GM12878 (cell line): Measurements from ENCODE around the gene CCNY. TPM values are rescaled to one million over a fixed set of nuclear protein-coding genes. Genes with fewer than 3 reads are reported as not detected.

Experiments used
- ATAC-seq: fragments of 200-7000 bp; cut with Tn5 transposase; 3 replicates; pipeline ENCODE4 v1.9.1; 2020; ENCODE audit warnings: mild to moderate bottlenecking, moderate library complexity
- BruUV-seq: library from RNA; stranded (reverse); fragments of 400-500 nt; replicated peaks from 2 replicates; lab custom pipeline; 2021; lab: Mats Ljungman, UMichigan
- CTCF ChIA-PET: fragments of 300-600 bp; sonication (Branson Sonifier 250); formaldehyde crosslinking; extraction: SDS; loops from one replicate; lab custom pipeline; 2021; ENCODE audit warnings: inconsistent platforms; lab: Yijun Ruan, JAX
- POLR2A ChIA-PET: fragments of 350-600 bp; formaldehyde crosslinking; extraction: SDS; loops from one replicate; lab custom pipeline; 2021; ENCODE audit warnings: inconsistent platforms; lab: Charles Lee
- RAD21 ChIA-PET: fragments of 300-600 bp; sonication (Branson Sonifier 250); formaldehyde crosslinking; loops from one replicate; lab custom pipeline; 2023; ENCODE audit warnings: antibody characterized with exemption; ENCODE audit not compliant: unreplicated experiment; lab: Charles Lee
- SMC1A ChIA-PET: fragments of 300-600 bp; sonication (Branson Sonifier 250); formaldehyde crosslinking; loops from one replicate; lab custom pipeline; 2023; ENCODE audit not compliant: unreplicated experiment, uncharacterized antibody; lab: Charles Lee
- DNase-seq: peaks from one replicate; pipeline ENCODE4 v3.0.0-alpha.2; 2011; ENCODE audit warnings: low read depth, low spot score
- FAIRE-seq: peaks from 3 replicates; lab custom pipeline; 2011; peaks lifted over from hg19 to GRCh38; lab: Jason Lieb, UNC
- H2AFZ ChIP-seq: 2 replicates; pipeline ENCODE4 v1.6.0; 2011; ENCODE audit warnings: low read depth, low read length, control low read depth; ENCODE audit not compliant: control insufficient read depth
- H3K27ac ChIP-seq: 2 replicates; pipeline ENCODE4 v1.5.1; 2011; ENCODE audit warnings: control low read depth; ENCODE audit not compliant: control insufficient read depth, insufficient read depth
- H3K27me3 ChIP-seq, 2 experiments: replicated peaks in 1 of 2; 2 replicates each; pipeline versions ENCODE4 v1.6.0 to v1.6.1; 2011; ENCODE audit warnings: low read length in 1 of 2; ENCODE audit not compliant: control insufficient read depth in 2 of 2, insufficient read depth in 2 of 2
- H3K36me3 ChIP-seq, 2 experiments: 2 replicates each; pipeline ENCODE4 v1.5.1; 2011; ENCODE audit warnings: low read length in 1 of 2; ENCODE audit not compliant: control insufficient read depth in 2 of 2, insufficient read depth in 2 of 2
- H3K4me1 ChIP-seq: 2 replicates; pipeline ENCODE4 v1.6.1; 2011; ENCODE audit warnings: mild to moderate bottlenecking, low read length, moderate library complexity, mixed read lengths; ENCODE audit not compliant: control insufficient read depth, insufficient read depth
- H3K4me2 ChIP-seq: 2 replicates; pipeline ENCODE4 v1.6.0; 2011; ENCODE audit warnings: control low read depth; ENCODE audit not compliant: control insufficient read depth, insufficient read depth
- H3K4me3 ChIP-seq: fragments of 200-600 bp; sonication (generic); 2 replicates; pipeline ENCODE4 v1.5.1; 2016
- H3K79me2 ChIP-seq: 2 replicates; pipeline ENCODE4 v1.6.0; 2011; ENCODE audit warnings: low read length; ENCODE audit not compliant: control insufficient read depth, insufficient read depth
- H3K9ac ChIP-seq: 2 replicates; pipeline ENCODE4 v1.8.0; 2011; ENCODE audit warnings: low read length, control low read depth, mixed read lengths; ENCODE audit not compliant: control insufficient read depth, insufficient read depth
- H3K9me3 ChIP-seq: replicated peaks from 3 replicates; pipeline ENCODE4 v1.5.1; 2011; ENCODE audit warnings: mild to moderate bottlenecking, low read length; ENCODE audit not compliant: control insufficient read depth, insufficient read depth
- H4K20me1 ChIP-seq: 2 replicates; pipeline ENCODE4 v1.6.0; 2011; ENCODE audit not compliant: control insufficient read depth, insufficient read depth
- HCFC1 ChIP-seq: fragments of 150-350 bp; IDR thresholded peaks from 2 replicates; pipeline ENCODE4 v1.6.1; 2014; ENCODE audit warnings: low read length
- NR2C1 ChIP-seq: fragments of 450-650 bp; IDR thresholded peaks from 2 replicates; pipeline ENCODE4 v1.6.1; 2017; ENCODE audit warnings: antibody characterized with exemption, mild to moderate bottlenecking, moderate library complexity
- NR2C2 ChIP-seq: IDR thresholded peaks from 2 replicates; pipeline ENCODE4 v1.6.1; 2011; ENCODE audit warnings: borderline replicate concordance, low read depth; ENCODE audit not compliant: control insufficient read depth, insufficient read length
- RELA ChIP-seq: fragments of 450-650 bp; IDR thresholded peaks from 2 replicates; pipeline ENCODE4 v1.8.0; 2014; ENCODE audit warnings: borderline replicate concordance; ENCODE audit not compliant: partially characterized antibody
- SMAD1 ChIP-seq: fragments of 450-650 bp; IDR thresholded peaks from 2 replicates; pipeline ENCODE4 v1.6.1; 2018; ENCODE audit warnings: mild to moderate bottlenecking, low read depth; ENCODE audit not compliant: partially characterized antibody
- TAF1 ChIP-seq: IDR thresholded peaks from 2 replicates; pipeline ENCODE4 v1.6.1; 2011; ENCODE audit warnings: mild to moderate bottlenecking, low read depth, low read length, borderline replicate concordance
- TARDBP ChIP-seq: IDR thresholded peaks from 2 replicates; pipeline ENCODE4 v1.6.1; 2016; ENCODE audit warnings: borderline replicate concordance
- ZZZ3 ChIP-seq: IDR thresholded peaks from 2 replicates; pipeline ENCODE4 v1.6.1; 2011; ENCODE audit warnings: low read depth; ENCODE audit not compliant: control insufficient read depth, insufficient read length
- WGBS: methylation state at CpG from one replicate; pipeline ENCODE4 v1.1.6; 2016; ENCODE audit warnings: low lambda C conversion rate; ENCODE audit not compliant: insufficient replicate concordance, insufficient coverage; ENCODE audit errors: missing lambda C conversion rate; 5-methylcytosine and 5-hydroxymethylcytosine counted together
- in situ Hi-C: fragments of 300-500 bp; cut with MboI; formaldehyde crosslinking; loops from 9 replicates; pipeline ENCODE4 v1.14.3; 2018; ENCODE audit warnings: mixed read lengths
- intact Hi-C: fragments of 100-400 bp; cut with micrococcal nuclease; formaldehyde crosslinking; loops from one replicate; pipeline ENCODE4 v1.14.2; 2022; ENCODE audit not compliant: unreplicated experiment
- polyA plus RNA-seq, 11 experiments: library from polyadenylated mRNA; depleted of rRNA in 4 of 11; unstranded in 6 of 11; stranded (reverse) in 5 of 11; fragments of >200 nt; fragmentation: Nextera tagmentation in 4 of 11; fragmentation: Illumina TruSeq in 1 of 11; extraction: Ambion mirVana in 4 of 11; extraction: Trizol in 1 of 11; gene quantifications; 1 replicate in 1 of 11; 2 replicates in 10 of 11; pipeline versions ENCODE4 v1.2.1 to v1.2.3, GENCODE V29; 2011 to 2016; ENCODE audit warnings: inconsistent platforms in 2 of 11, missing spikeins in 2 of 11, low read depth in 1 of 11
- total RNA-seq, 4 experiments: library from RNA; depleted of rRNA in 3 of 4; stranded (reverse); fragments of >200 nt in 3 of 4; fragmentation: Illumina TruSeq in 1 of 4; extraction: Trizol in 1 of 4; gene quantifications; 2 replicates each; pipeline versions ENCODE4 v1.2.1 to v1.2.3, GENCODE V29; 2013 to 2021
- TF ChIP-seq, protein P1 (sequence below): IDR thresholded peaks from 2 replicates; pipeline ENCODE4 v1.6.1; 2011; ENCODE audit warnings: borderline replicate concordance, low read depth, mild to moderate bottlenecking, moderate library complexity, low read length; ENCODE audit not compliant: insufficient read depth, poor library complexity, severe bottlenecking
- TF ChIP-seq, protein P2 (sequence below): IDR thresholded peaks from 2 replicates; pipeline ENCODE4 v1.6.1; 2012; ENCODE audit warnings: improper control_type of control experiment, low read depth, low read length; ENCODE audit not compliant: insufficient replicate concordance

CCNY gene
- total and polyA plus RNA-seq, 10 of the 15 experiments (the other 5 are each of a cell fraction or from before 2014, with no cell fraction given): 3.6 to 50.0 (median 26.1) TPM

DNA sequence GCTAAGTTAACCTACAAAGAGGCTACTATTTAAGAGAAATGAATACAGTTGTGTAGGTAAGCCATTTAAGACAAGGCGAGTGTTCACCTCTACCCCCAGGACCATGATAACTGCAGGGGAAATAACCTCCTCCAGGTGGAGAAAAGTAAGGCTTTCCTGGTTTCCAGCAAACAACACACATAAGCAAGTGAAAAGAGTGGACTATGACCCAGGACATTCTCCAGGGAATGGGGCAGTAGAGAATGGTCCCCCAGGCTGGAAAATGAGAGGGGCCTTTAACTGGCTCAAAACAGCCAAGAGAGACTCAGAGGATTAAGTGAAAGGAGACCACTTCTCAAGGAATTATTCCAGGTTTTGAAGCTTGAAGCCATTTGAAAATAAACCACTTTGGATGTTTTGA, 167.8 kb downstream of the CCNY start:
- in situ Hi-C loops (no loop called here), intact Hi-C loops (no loop called here)
- H3K4me2 ChIP-seq: no peak overlapping the region
- no peak overlapping the region for H3K4me3 ChIP-seq
- no peaks in the 10 kb centered on the region for H3K27me3 ChIP-seq
- no peaks in the 10 kb centered on the region for H4K20me1 ChIP-seq
- RAD21 ChIA-PET: no interaction called here
- ATAC-seq (no peak), FAIRE-seq (no peak), DNase-seq (no peak)
- BruUV-seq: no TSS peak
- H3K79me2 ChIP-seq: no peaks in the 10 kb centered on the region
- no peak overlapping the region for H3K27ac ChIP-seq
- TF ChIP-seq TAF1: no peak
- no peak for TF ChIP-seq RELA
- no peak for TF ChIP-seq TARDBP
- no peak for TF ChIP-seq HCFC1
- no peak for TF ChIP-seq SMAD1
- SMC1A ChIA-PET: interaction anchor here (1.2 kb wide), 1 partner anchor 9 kb away, joined by 4 read pairs; no protein-coding TSS in a partner anchor
- POLR2A ChIA-PET: no interaction called here
- H3K9ac ChIP-seq: no peak overlapping the region
- CTCF ChIA-PET: no interaction called here
- 100% methylated on average over 1 of the region's 1 CpG for WGBS
- no peaks in the 10 kb centered on the region; a peak in 1 of 4 replicates for H3K36me3 ChIP-seq
- H3K9me3 ChIP-seq: no peaks in the 10 kb centered on the region
- H3K4me1 ChIP-seq: peaks cover 21% of the 10 kb centered on the region
- no peak overlapping the region for H2AFZ ChIP-seq

DNA sequence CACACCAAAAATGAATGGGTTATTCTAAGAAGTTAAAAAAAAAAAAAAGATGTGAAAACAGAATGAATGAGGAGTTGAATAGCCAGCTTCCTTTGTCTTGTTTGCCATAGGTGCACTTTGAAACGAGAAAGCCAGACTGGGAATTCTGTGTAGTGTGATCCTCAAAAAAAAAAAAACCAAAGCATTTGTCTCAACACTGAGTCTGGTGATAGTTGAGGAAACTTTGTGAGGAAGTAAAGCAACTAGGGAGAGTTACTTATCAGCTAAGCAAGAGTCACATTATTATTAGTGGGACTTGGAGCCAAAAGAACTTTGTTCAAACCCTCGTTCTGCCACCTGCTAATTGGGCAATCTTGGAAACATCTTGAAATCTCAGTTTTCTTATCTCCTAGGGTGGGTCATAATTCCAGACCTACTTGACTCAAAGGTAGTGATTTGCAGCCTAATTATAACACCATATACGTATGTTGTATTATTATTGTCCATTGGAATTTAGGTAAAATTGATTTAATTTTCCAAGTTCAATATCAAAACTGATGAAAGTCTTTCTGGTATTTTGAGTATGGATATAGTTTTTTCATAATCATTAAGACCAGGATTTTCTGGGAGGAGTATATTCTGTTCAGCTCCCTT, 169.0 kb downstream of the CCNY start:
- no peaks in the 10 kb centered on the region for H3K9me3 ChIP-seq
- no peaks in the 10 kb centered on the region; a peak in 1 of 4 replicates for H3K36me3 ChIP-seq
- FAIRE-seq (no peak), DNase-seq (no peak), ATAC-seq (no peak)
- no peak overlapping the region for H2AFZ ChIP-seq
- ChIA-PET CTCF (interaction anchor here (0.6 to 2.4 kb wide), 3 partner anchors 10 to 145 kb away, joined by 3 to 7 read pairs (median 4); no protein-coding TSS in a partner anchor), RAD21 (interaction anchor here (0.6 to 1.4 kb wide), 5 partner anchors 8 to 184 kb away, joined by 3 to 5 read pairs (median 3); no protein-coding TSS in a partner anchor), SMC1A (interaction anchor here (0.7 to 1.7 kb wide), 5 partner anchors 9 to 367 kb away, joined by 3 to 7 read pairs (median 4); no protein-coding TSS in a partner anchor), POLR2A (no interaction called here)
- WGBS: 91% methylated on average over 3 of the region's 3 CpGs
- intact Hi-C loops (no loop called here), in situ Hi-C loops (no loop called here)
- no peaks in the 10 kb centered on the region for H3K27me3 ChIP-seq
- H3K79me2 ChIP-seq: no peaks in the 10 kb centered on the region
- H3K9ac ChIP-seq: no peak overlapping the region
- H4K20me1 ChIP-seq: no peaks in the 10 kb centered on the region
- H3K4me2 ChIP-seq: no peak overlapping the region
- no peak overlapping the region for H3K4me3 ChIP-seq
- peaks cover 24% of the 10 kb centered on the region for H3K4me1 ChIP-seq
- H3K27ac ChIP-seq: no peak overlapping the region
- BruUV-seq: no TSS peak
- TF ChIP-seq ZZZ3: no peak
- TF ChIP-seq, protein P1, sequence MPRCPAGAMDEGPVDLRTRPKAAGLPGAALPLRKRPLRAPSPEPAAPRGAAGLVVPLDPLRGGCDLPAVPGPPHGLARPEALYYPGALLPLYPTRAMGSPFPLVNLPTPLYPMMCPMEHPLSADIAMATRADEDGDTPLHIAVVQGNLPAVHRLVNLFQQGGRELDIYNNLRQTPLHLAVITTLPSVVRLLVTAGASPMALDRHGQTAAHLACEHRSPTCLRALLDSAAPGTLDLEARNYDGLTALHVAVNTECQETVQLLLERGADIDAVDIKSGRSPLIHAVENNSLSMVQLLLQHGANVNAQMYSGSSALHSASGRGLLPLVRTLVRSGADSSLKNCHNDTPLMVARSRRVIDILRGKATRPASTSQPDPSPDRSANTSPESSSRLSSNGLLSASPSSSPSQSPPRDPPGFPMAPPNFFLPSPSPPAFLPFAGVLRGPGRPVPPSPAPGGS: no peak
- no peak for TF ChIP-seq NR2C1
- no peak for TF ChIP-seq NR2C2
- TF ChIP-seq, protein P2, sequence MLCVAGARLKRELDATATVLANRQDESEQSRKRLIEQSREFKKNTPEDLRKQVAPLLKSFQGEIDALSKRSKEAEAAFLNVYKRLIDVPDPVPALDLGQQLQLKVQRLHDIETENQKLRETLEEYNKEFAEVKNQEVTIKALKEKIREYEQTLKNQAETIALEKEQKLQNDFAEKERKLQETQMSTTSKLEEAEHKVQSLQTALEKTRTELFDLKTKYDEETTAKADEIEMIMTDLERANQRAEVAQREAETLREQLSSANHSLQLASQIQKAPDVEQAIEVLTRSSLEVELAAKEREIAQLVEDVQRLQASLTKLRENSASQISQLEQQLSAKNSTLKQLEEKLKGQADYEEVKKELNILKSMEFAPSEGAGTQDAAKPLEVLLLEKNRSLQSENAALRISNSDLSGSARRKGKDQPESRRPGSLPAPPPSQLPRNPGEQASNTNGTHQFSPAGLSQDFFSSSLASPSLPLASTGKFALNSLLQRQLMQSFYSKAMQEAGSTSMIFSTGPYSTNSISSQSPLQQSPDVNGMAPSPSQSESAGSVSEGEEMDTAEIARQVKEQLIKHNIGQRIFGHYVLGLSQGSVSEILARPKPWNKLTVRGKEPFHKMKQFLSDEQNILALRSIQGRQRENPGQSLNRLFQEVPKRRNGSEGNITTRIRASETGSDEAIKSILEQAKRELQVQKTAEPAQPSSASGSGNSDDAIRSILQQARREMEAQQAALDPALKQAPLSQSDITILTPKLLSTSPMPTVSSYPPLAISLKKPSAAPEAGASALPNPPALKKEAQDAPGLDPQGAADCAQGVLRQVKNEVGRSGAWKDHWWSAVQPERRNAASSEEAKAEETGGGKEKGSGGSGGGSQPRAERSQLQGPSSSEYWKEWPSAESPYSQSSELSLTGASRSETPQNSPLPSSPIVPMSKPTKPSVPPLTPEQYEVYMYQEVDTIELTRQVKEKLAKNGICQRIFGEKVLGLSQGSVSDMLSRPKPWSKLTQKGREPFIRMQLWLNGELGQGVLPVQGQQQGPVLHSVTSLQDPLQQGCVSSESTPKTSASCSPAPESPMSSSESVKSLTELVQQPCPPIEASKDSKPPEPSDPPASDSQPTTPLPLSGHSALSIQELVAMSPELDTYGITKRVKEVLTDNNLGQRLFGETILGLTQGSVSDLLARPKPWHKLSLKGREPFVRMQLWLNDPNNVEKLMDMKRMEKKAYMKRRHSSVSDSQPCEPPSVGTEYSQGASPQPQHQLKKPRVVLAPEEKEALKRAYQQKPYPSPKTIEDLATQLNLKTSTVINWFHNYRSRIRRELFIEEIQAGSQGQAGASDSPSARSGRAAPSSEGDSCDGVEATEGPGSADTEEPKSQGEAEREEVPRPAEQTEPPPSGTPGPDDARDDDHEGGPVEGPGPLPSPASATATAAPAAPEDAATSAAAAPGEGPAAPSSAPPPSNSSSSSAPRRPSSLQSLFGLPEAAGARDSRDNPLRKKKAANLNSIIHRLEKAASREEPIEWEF: no peak
